HEK293 (cell line): Measurements from ENCODE around the gene SDC3.

Experiments
- CTCF ChIA-PET: fragments of 350-600 bp; formaldehyde crosslinking; extraction: SDS; loops from one replicate; lab custom pipeline; 2021; ENCODE audit warnings: antibody characterized with exemption; lab: Yijun Ruan, JAX
- POLR2A ChIA-PET: fragments of 300-600 bp; formaldehyde crosslinking; extraction: SDS; loops from one replicate; lab custom pipeline; 2020; ENCODE audit warnings: antibody characterized with exemption, inconsistent platforms; lab: Yijun Ruan, JAX
- H3K27ac ChIP-seq: fragments of 200-500 bp; sonication (Bioruptor generic); 2 replicates; pipeline ENCODE4 v1.5.1; 2014; ENCODE audit warnings: low read depth, low read length, control low read depth, inconsistent platforms; ENCODE audit errors: extremely low read depth
- H3K36me3 ChIP-seq, 2 experiments: fragments of 200-500 bp in 1 of 2; sonication (Bioruptor generic) in 1 of 2; 1 replicate in 1 of 2; 2 replicates in 1 of 2; pipeline ENCODE4 v1.5.1; 2014 to 2017; ENCODE audit warnings: inconsistent platforms in 2 of 2, low read length in 2 of 2; ENCODE audit not compliant: control insufficient read depth in 2 of 2, insufficient read depth in 1 of 2
- H3K4me1 ChIP-seq: fragments of 200-500 bp; sonication (Bioruptor generic); 2 replicates; pipeline ENCODE4 v1.5.1; 2014; ENCODE audit warnings: mild to moderate bottlenecking, low read length, inconsistent platforms; ENCODE audit not compliant: control insufficient read depth, insufficient read depth
- H3K4me3 ChIP-seq: 2 replicates; pipeline ENCODE4 v1.5.1; 2011; ENCODE audit warnings: low read depth, mild to moderate bottlenecking, control low read depth, low read length, moderate library complexity
- H3K9me3 ChIP-seq: fragments of 200-500 bp; sonication (Bioruptor generic); 2 replicates; pipeline ENCODE4 v1.5.1; 2014; ENCODE audit warnings: low read depth, low read length, inconsistent platforms; ENCODE audit not compliant: control insufficient read depth, insufficient read depth
- BCL11B ChIP-seq: fragments of 450-650 bp; formaldehyde crosslinking; IDR thresholded peaks from 2 replicates; pipeline ENCODE4 v1.5.1; 2016; ENCODE audit warnings: low read depth, missing biosample characterization, missing genetic modification characterization
- BCL6B ChIP-seq: fragments of 450-650 bp; formaldehyde crosslinking; IDR thresholded peaks from 2 replicates; pipeline ENCODE4 v1.5.1; 2017; ENCODE audit warnings: missing biosample characterization, missing genetic modification characterization
- FEZF1 ChIP-seq: fragments of 450-650 bp; formaldehyde crosslinking; IDR thresholded peaks from 2 replicates; pipeline ENCODE4 v1.5.1; 2016; ENCODE audit warnings: missing biosample characterization, missing genetic modification characterization
- GLI2 ChIP-seq: fragments of 450-650 bp; formaldehyde crosslinking; IDR thresholded peaks from 2 replicates; pipeline ENCODE4; 2017; ENCODE audit warnings: missing biosample characterization, missing genetic modification characterization, low read depth, borderline replicate concordance
- ZBTB1 ChIP-seq: fragments of 450-650 bp; formaldehyde crosslinking; IDR thresholded peaks from 2 replicates; pipeline ENCODE4 v1.5.1; 2016; ENCODE audit warnings: missing biosample characterization, missing genetic modification characterization
- ZBTB21 ChIP-seq: fragments of 450-650 bp; formaldehyde crosslinking; IDR thresholded peaks from 2 replicates; pipeline ENCODE4 v1.5.1; 2017; ENCODE audit warnings: missing biosample characterization, missing genetic modification characterization
- ZNF16 ChIP-seq: fragments of 450-650 bp; formaldehyde crosslinking; IDR thresholded peaks from 2 replicates; pipeline ENCODE4 v1.5.1; 2016; ENCODE audit warnings: low read depth, missing biosample characterization, missing genetic modification characterization
- ZNF174 ChIP-seq: fragments of 450-650 bp; formaldehyde crosslinking; IDR thresholded peaks from 2 replicates; pipeline ENCODE4 v1.5.0; 2017; ENCODE audit warnings: missing biosample characterization, mild to moderate bottlenecking, missing genetic modification characterization
- ZNF221 ChIP-seq: fragments of 450-650 bp; formaldehyde crosslinking; IDR thresholded peaks from 2 replicates; pipeline ENCODE4 v1.5.1; 2017; ENCODE audit warnings: missing biosample characterization, missing genetic modification characterization, borderline replicate concordance
- ZNF239 ChIP-seq: fragments of 450-650 bp; formaldehyde crosslinking; IDR thresholded peaks from 2 replicates; pipeline ENCODE4 v1.5.1; 2016; ENCODE audit warnings: missing biosample characterization, missing genetic modification characterization
- ZNF24 ChIP-seq: fragments of 450-650 bp; formaldehyde crosslinking; IDR thresholded peaks from 2 replicates; pipeline ENCODE4 v1.5.1; 2016; ENCODE audit warnings: missing biosample characterization, missing genetic modification characterization
- ZNF248 ChIP-seq: fragments of 450-650 bp; formaldehyde crosslinking; IDR thresholded peaks from 2 replicates; pipeline ENCODE4 v1.5.1; 2017; ENCODE audit warnings: missing biosample characterization, missing genetic modification characterization
- ZNF37A ChIP-seq: fragments of 450-650 bp; IDR thresholded peaks from 2 replicates; pipeline ENCODE4 v1.5.1; 2018; ENCODE audit warnings: missing biosample characterization, missing genetic modification characterization
- ZNF549 ChIP-seq: fragments of 450-650 bp; IDR thresholded peaks from 2 replicates; pipeline ENCODE4 v1.5.1; 2018; ENCODE audit warnings: missing biosample characterization, missing genetic modification characterization, mild to moderate bottlenecking, inconsistent platforms, moderate library complexity
- ZNF580 ChIP-seq: fragments of 450-650 bp; formaldehyde crosslinking; IDR thresholded peaks from 2 replicates; pipeline ENCODE4 v1.5.1; 2016; ENCODE audit warnings: missing biosample characterization, missing genetic modification characterization
- ZNF623 ChIP-seq: fragments of 450-650 bp; formaldehyde crosslinking; IDR thresholded peaks from 2 replicates; pipeline ENCODE4 v1.5.1; 2016; ENCODE audit warnings: missing biosample characterization, missing genetic modification characterization
- ZNF626 ChIP-seq: fragments of 450-650 bp; sonication (Bioruptor Pico); formaldehyde crosslinking; IDR thresholded peaks from 2 replicates; pipeline ENCODE4 v1.5.1; 2018; ENCODE audit warnings: missing biosample characterization, missing genetic modification characterization, inconsistent platforms
- ZNF664 ChIP-seq: fragments of 450-650 bp; formaldehyde crosslinking; IDR thresholded peaks from 2 replicates; pipeline ENCODE4 v1.5.1; 2016; ENCODE audit warnings: missing biosample characterization, missing genetic modification characterization
- ZNF704 ChIP-seq: fragments of 450-650 bp; formaldehyde crosslinking; IDR thresholded peaks from 2 replicates; pipeline ENCODE4 v1.5.1; 2016; ENCODE audit warnings: missing biosample characterization, missing genetic modification characterization
- ZNF777 ChIP-seq: fragments of 450-650 bp; formaldehyde crosslinking; IDR thresholded peaks from 2 replicates; pipeline ENCODE4 v1.5.1; 2017; ENCODE audit warnings: missing biosample characterization, missing genetic modification characterization, borderline replicate concordance
- ZSCAN23 ChIP-seq: fragments of 450-650 bp; formaldehyde crosslinking; IDR thresholded peaks from 2 replicates; pipeline ENCODE4 v1.5.1; 2016; ENCODE audit warnings: missing biosample characterization, missing genetic modification characterization
- TF ChIP-seq, protein P1 (sequence below): fragments of 450-650 bp; formaldehyde crosslinking; IDR thresholded peaks from 2 replicates; pipeline ENCODE4 v1.5.1; 2016; ENCODE audit warnings: missing biosample characterization, missing genetic modification characterization, borderline replicate concordance
- TF ChIP-seq, protein P2 (sequence below): fragments of 450-650 bp; formaldehyde crosslinking; IDR thresholded peaks from 2 replicates; pipeline ENCODE4 v1.5.1; 2016; ENCODE audit warnings: missing biosample characterization, missing genetic modification characterization

SDC3 gene

GRCh38 chr1:30957560-30958222 is 49.1 kb upstream of the SDC3 start (continued):
- TF ChIP-seq ZNF37A (tag by site-specific recombination) (no peak), FEZF1 (tag by site-specific recombination) (no peak), ZNF580 (no peak)

GRCh38 chr1:30955448-30956015 is 47.0 kb upstream of the SDC3 start:
- Histone ChIP-seq H3K4me3 (no peak overlapping the region), H3K27ac (no peak overlapping the region), H3K9me3 (no peaks in the 10 kb centered on the region), H3K36me3 (peaks cover 58 to 94% of the 10 kb centered on the region in 2 experiments), H3K4me1 (no peaks in the 10 kb centered on the region)
- ChIA-PET CTCF (interaction anchor here (0.6 kb wide), 1 partner anchor 439 kb away, joined by 3 read pairs; no protein-coding TSS in a partner anchor), POLR2A (no interaction called here)
- TF ChIP-seq ZBTB21 (tag by site-specific recombination): no peak
- no peak for TF ChIP-seq ZNF248
- TF ChIP-seq ZNF664: peak; percentile 70; the same call in 1 of the 2 replicates
- no peak for TF ChIP-seq ZSCAN23
- no peak for TF ChIP-seq GLI2 (tag by site-specific recombination)
- no peak for TF ChIP-seq ZNF239 (tag by site-specific recombination)
- TF ChIP-seq ZBTB1 (tag by site-specific recombination): no peak
- no peak for TF ChIP-seq ZNF704

DNA sequence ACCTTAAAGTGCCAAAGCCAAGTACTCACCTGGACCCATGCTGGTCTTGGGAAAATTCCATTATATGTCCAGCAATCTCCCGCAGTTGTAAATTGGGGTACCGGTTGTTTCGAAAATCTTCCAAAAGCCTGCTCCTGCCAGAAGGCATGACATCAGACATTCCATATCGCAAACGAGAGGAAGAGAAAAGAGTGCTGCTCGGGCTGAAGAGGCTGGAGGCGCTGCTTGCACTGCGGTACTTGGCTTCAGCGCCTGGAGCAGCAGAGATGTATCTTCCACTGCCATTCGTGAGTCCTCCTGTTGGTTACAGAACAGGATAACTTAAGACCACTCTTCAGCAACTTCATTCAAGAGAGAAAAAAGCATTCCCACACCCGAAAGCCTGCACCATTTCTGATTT is 45.1 kb upstream of the SDC3 start:
- TF ChIP-seq ZNF221 (tag by site-specific recombination) (no peak), ZBTB1 (tag by site-specific recombination) (no peak), ZNF16 (no peak), ZNF549 (no peak), BCL11B (no peak), ZNF623 (tag by site-specific recombination) (no peak), ZNF777 (tag by site-specific recombination) (no peak), ZNF626 (tag by site-specific recombination) (no peak)
- H3K27ac ChIP-seq: no peak overlapping the region
- H3K36me3 ChIP-seq: peaks cover 47 to 90% of the 10 kb centered on the region in 2 experiments
- no peaks in the 10 kb centered on the region for H3K4me1 ChIP-seq
- ChIA-PET CTCF (no interaction called here), POLR2A (no interaction called here)
- H3K4me3 ChIP-seq: no peak overlapping the region
- H3K9me3 ChIP-seq: no peaks in the 10 kb centered on the region

DNA sequence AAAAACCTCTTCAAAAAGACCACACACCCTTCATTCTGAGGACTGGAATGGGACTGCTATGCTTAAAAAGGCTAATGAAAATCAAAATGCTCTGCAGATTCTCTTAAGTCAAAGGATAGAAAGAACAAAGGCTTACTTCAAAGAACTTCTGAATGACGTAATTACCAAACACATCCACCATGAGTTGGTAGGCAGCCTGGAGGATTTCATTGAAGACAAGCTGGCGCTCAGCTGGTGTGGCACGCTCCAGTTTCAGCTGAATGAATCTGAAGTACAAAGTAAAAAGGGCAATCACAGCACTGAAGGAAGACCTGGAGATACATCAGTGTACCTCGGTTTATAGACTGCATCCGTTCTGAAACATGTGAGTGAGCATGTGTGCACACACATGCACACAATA is 43.5 kb upstream of the SDC3 start:
- ChIA-PET CTCF (no interaction called here), POLR2A (no interaction called here)
- no peaks in the 10 kb centered on the region for H3K4me1 ChIP-seq
- H3K27ac ChIP-seq: no peak overlapping the region
- H3K4me3 ChIP-seq: no peak overlapping the region
- no peaks in the 10 kb centered on the region for H3K9me3 ChIP-seq
- peaks cover 58 to 91% of the 10 kb centered on the region in 2 experiments for H3K36me3 ChIP-seq
- no peak for TF ChIP-seq ZNF37A (tag by site-specific recombination)
- no peak for TF ChIP-seq ZNF24 (tag by site-specific recombination)
- TF ChIP-seq, protein P1, sequence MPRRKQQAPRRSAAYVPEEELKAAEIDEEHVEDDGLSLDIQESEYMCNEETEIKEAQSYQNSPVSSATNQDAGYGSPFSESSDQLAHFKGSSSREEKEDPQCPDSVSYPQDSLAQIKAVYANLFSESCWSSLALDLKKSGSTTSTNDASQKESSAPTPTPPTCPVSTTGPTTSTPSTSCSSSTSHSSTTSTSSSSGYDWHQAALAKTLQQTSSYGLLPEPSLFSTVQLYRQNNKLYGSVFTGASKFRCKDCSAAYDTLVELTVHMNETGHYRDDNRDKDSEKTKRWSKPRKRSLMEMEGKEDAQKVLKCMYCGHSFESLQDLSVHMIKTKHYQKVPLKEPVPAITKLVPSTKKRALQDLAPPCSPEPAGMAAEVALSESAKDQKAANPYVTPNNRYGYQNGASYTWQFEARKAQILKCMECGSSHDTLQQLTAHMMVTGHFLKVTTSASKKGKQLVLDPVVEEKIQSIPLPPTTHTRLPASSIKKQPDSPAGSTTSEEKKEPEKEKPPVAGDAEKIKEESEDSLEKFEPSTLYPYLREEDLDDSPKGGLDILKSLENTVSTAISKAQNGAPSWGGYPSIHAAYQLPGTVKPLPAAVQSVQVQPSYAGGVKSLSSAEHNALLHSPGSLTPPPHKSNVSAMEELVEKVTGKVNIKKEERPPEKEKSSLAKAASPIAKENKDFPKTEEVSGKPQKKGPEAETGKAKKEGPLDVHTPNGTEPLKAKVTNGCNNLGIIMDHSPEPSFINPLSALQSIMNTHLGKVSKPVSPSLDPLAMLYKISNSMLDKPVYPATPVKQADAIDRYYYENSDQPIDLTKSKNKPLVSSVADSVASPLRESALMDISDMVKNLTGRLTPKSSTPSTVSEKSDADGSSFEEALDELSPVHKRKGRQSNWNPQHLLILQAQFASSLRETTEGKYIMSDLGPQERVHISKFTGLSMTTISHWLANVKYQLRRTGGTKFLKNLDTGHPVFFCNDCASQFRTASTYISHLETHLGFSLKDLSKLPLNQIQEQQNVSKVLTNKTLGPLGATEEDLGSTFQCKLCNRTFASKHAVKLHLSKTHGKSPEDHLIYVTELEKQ (tag by site-specific recombination): no peak
- TF ChIP-seq, protein P2, sequence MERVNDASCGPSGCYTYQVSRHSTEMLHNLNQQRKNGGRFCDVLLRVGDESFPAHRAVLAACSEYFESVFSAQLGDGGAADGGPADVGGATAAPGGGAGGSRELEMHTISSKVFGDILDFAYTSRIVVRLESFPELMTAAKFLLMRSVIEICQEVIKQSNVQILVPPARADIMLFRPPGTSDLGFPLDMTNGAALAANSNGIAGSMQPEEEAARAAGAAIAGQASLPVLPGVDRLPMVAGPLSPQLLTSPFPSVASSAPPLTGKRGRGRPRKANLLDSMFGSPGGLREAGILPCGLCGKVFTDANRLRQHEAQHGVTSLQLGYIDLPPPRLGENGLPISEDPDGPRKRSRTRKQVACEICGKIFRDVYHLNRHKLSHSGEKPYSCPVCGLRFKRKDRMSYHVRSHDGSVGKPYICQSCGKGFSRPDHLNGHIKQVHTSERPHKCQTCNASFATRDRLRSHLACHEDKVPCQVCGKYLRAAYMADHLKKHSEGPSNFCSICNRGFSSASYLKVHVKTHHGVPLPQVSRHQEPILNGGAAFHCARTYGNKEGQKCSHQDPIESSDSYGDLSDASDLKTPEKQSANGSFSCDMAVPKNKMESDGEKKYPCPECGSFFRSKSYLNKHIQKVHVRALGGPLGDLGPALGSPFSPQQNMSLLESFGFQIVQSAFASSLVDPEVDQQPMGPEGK (tag by site-specific recombination): no peak
- no peak for TF ChIP-seq BCL6B (tag by site-specific recombination)
- no peak for TF ChIP-seq ZNF174 (tag by site-specific recombination)
